Measurements from ENCODE around the gene AKT1S1. TPM values are rescaled to one million over a fixed set of nuclear protein-coding genes. Genes with fewer than 3 reads are reported as not detected.

The AKT1S1 gene
- total and polyA plus RNA-seq, 5 experiments from 2014 or later = 2.6 to 30.4 (median 4.5) TPM

DNA sequence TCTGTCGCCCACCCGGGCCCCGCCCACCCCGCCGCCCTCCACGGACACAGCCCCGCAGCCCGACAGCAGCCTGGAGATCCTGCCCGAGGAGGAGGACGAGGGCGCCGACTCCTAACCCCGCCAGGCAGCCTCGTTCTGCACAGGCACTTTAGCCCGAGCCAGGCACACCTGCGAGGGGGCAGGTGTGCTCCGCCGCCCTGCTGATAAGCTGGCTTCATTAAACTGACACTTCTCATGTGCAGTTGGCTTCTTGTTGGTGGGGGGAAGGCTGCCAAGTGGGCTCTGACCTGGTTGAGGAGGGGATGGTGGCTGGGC lies 11.3 kb upstream of the AKT1S1 start:
- Mint-ChIP-seq H3K36me3 (peaks cover 0 to 25% (median 5%) of the 10 kb centered on the region in 3 donors), H3K4me1 (peaks cover 0 to 9% (median under 1%) of the 10 kb centered on the region in 4 donors), H3K27me3 (no peaks in the 10 kb centered on the region), H3K4me3 (peak overlapping the region in 3 of 10 donors; percentile 11 to 38 (median 37)), H3K27ac (peak overlapping the region in 2 of 10 donors; percentile 20 to 41), H3K9me3 (no peaks in the 10 kb centered on the region)
- POLR2A ChIA-PET = interaction anchor here (2.0 to 2.3 kb wide), 2 partner anchors 11 to 171 kb away, joined by 5 to 7 read pairs; partner anchors contain the start of genes AKT1S1 and TBC1D17
- no peak for ATAC-seq
- DNase-seq = no peak

DNA sequence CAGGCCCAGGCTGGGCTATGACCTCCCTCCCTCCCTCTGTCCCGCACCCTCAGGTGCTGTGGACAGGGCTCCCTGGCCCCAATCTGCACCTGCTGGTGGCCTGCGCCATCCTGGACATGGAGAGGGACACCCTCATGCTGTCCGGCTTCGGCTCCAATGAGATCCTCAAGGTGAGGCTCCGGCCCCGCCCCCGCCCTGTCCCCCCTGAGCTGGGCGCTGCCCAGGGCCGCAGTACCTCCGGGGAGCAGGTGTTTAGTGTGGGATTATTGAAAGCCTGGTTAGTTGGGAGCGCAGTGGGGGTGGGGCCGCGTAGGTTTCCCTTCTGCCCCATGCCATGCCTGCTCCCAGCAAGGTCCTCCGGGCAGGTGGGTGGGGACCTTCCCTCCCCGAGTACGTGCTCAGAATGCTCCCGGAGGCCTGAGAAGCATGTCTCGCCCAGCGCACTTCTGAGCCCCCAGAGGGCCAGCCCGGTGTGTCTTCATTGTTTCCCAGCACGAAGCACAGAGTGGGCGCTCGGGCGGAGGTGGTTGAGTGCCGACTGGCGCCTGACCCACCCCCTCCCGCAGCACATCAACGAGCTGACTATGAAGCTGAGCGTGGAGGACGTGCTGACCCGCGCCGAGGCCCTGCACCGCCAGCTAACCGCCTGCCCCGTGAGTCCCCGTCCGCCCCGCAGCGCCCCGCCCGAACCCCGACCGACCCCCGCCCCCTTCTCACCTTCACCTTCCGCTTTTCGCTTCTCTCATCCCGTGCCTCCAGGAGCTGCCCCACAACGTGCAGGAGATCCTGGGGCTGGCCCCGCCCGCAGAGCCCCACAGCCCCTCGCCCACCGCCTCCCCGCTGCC lies 10.7 kb upstream of the AKT1S1 start:
- Mint-ChIP-seq H3K9me3 (no peaks in the 10 kb centered on the region), H3K27ac (no peak overlapping the region), H3K4me3 (peak overlapping the region in 1 of 10 donors; percentile 37), H3K27me3 (no peaks in the 10 kb centered on the region), H3K36me3 (peaks cover 0 to 30% (median 9%) of the 10 kb centered on the region in 3 donors), H3K4me1 (peaks cover 0 to 9% (median 0%) of the 10 kb centered on the region in 4 donors)
- ATAC-seq = no peak
- POLR2A ChIA-PET = interaction anchor here (0.6 to 2.0 kb wide), 2 partner anchors 8 to 11 kb away, joined by 4 to 7 read pairs; partner anchors contain the start of genes AKT1S1 and TBC1D17
- no peak for DNase-seq

DNA sequence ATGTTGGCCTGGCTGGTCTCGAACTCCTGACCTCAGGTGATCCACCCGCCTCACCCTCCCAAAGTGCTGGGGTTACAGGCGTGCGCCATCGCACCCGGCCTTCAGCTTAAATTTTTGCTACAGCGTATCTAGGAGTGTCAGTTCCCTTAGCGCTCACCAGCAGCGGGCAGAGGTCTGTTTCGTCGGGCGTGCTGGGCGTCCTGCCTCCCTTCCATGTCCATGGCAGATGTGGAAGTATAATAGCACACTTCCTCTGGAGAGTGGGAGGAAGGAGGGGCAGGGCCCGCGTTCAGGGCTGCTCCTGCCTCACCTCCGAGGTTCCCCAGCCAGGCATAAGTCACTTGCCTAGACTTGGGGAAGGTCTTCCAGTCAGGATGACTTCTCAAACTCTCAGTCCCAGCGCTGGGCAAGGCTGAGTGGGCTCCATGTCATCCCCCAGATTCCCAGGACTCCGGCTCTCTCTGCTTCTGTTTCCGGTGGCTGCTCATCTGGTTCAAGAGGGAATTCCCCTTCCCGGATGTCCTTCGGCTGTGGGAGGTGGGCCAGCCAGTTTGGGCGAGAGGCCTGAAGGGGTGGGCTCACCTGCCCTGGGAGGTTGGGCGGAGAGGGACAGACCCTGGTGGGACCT lies 10.0 kb upstream of the AKT1S1 start:
- Mint-ChIP-seq H3K9me3 (no peaks in the 10 kb centered on the region), H3K36me3 (peaks cover 0 to 36% (median 9%) of the 10 kb centered on the region in 3 donors), H3K4me3 (no peak overlapping the region), H3K4me1 (peaks cover 0 to 4% (median 0%) of the 10 kb centered on the region in 4 donors), H3K27ac (no peak overlapping the region), H3K27me3 (no peaks in the 10 kb centered on the region)
- no peak for DNase-seq
- POLR2A ChIA-PET = interaction anchor here (1.0 to 2.0 kb wide), 4 partner anchors 10 to 43 kb away, joined by 3 to 7 read pairs (median 4); partner anchors contain the start of genes AKT1S1, ATF5, NUP62 and TBC1D17
- ATAC-seq = no peak

DNA sequence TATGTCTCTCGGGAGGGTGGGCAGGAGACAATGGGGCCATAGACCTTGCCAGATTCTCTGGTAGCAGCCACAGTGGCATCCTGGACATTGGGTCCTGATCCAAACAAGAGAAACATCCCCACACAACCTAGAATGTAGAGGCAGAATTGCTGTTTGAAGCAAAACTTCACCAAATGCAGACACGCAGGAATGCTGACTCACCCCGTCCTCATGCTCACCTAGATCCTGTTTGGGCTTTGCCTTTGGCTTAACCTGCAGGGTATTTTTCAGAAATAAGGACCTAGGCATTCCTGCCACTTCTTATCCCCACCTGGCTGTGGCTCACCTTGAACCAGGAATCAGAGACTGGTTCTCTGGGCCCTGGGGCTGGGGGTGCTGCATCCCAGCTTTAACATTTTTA lies 7.6 kb upstream of the AKT1S1 start:
- Mint-ChIP-seq H3K27me3 (no peaks in the 10 kb centered on the region), H3K4me1 (peaks cover 0 to 2% (median under 1%) of the 10 kb centered on the region in 4 donors), H3K36me3 (peaks cover 0 to 53% (median 9%) of the 10 kb centered on the region in 3 donors), H3K27ac (no peak overlapping the region), H3K9me3 (no peaks in the 10 kb centered on the region), H3K4me3 (no peak overlapping the region)
- no peak for ATAC-seq
- POLR2A ChIA-PET = no interaction called here
- DNase-seq = no peak

DNA sequence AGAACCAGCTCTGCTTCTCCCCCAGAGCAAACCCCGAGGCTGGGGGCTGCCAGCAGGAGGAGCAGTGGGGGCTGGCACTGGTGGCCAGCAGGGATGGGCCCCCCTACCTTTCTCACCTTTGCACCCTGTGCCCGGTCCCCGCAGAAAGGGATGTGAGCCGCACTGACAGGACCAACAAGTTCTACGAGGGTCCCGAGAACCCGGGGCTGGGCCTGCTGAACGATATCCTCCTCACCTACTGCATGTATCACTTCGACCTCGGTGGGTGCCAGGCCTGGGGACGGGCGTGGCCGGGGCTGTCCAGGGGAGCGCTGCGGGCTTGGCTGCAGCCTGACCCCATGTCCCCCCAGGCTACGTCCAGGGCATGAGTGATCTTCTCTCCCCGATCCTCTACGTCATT lies 7.0 kb upstream of the AKT1S1 start:
- no peaks in the 10 kb centered on the region for H3K27me3 Mint-ChIP-seq
- H3K4me3 Mint-ChIP-seq = no peak overlapping the region
- H3K4me1 Mint-ChIP-seq = peaks cover 1 to 7% (median 3%) of the 10 kb centered on the region in 4 donors
- H3K9me3 Mint-ChIP-seq = no peaks in the 10 kb centered on the region
- H3K36me3 Mint-ChIP-seq = peaks cover 0 to 54% (median 9%) of the 10 kb centered on the region in 3 donors
- ATAC-seq (no peak), DNase-seq (no peak)
- POLR2A ChIA-PET = no interaction called here
- H3K27ac Mint-ChIP-seq = peak overlapping the region in 1 of 10 donors; percentile 84

DNA sequence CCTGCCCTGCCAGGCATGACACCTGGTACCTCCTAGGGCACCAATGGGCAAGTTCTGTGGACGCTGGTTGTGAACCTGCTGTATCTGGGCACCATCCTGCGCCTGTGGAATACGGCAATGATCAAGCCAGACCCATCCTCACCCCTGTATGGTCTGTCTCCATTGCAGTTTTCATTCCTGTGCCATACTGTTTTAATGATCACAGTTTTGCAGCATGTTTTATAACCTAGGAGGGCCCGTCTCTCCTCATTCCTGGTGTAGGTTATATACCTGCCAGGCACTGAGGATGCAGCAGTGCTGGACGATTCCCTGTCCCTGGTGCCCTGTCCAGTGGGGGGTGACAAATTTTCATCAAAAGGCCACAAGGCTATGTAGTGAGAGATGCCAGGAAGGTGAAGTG lies 5.9 kb upstream of the AKT1S1 start:
- no peaks in the 10 kb centered on the region for H3K27me3 Mint-ChIP-seq
- POLR2A ChIA-PET = interaction anchor here (0.6 kb wide), 1 partner anchor 57 kb away, joined by 3 read pairs; no protein-coding TSS in a partner anchor
- H3K4me1 Mint-ChIP-seq = peaks cover 9 to 17% (median 13%) of the 10 kb centered on the region in 4 donors
- H3K36me3 Mint-ChIP-seq = peaks cover 0 to 56% (median 9%) of the 10 kb centered on the region in 3 donors
- no peaks in the 10 kb centered on the region for H3K9me3 Mint-ChIP-seq
- no peak for ATAC-seq
- H3K27ac Mint-ChIP-seq = peak overlapping the region in 1 of 10 donors; percentile 5
- H3K4me3 Mint-ChIP-seq = no peak overlapping the region
- DNase-seq = no peak

DNA sequence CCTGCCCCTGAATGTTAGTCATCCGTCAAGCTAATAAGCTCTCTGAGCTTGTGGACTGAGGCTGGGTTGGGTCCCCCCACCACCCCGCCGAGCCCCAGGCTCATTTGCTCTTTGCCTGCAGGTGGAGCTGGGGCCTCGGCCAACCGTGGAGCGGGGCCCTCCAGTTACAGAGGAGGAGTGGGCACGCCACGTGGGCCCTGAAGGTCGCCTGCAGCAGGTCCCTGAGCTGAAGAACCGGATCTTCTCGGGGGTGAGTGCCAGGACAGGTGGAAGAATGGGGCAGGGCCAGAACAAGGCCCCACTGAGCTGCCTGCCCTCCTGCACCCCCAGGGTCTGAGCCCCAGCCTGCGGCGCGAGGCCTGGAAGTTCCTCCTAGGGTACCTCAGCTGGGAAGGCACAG lies 5.5 kb upstream of the AKT1S1 start:
- no peaks in the 10 kb centered on the region for H3K27me3 Mint-ChIP-seq
- H3K4me1 Mint-ChIP-seq = peaks cover 12 to 19% (median 16%) of the 10 kb centered on the region in 4 donors
- no peak overlapping the region for H3K27ac Mint-ChIP-seq
- no peak for ATAC-seq
- H3K4me3 Mint-ChIP-seq = no peak overlapping the region
- DNase-seq = no peak
- H3K36me3 Mint-ChIP-seq = peaks cover 0 to 57% (median 9%) of the 10 kb centered on the region in 3 donors
- POLR2A ChIA-PET = interaction anchor here (0.6 kb wide), 1 partner anchor 57 kb away, joined by 3 read pairs; no protein-coding TSS in a partner anchor
- no peaks in the 10 kb centered on the region for H3K9me3 Mint-ChIP-seq

DNA sequence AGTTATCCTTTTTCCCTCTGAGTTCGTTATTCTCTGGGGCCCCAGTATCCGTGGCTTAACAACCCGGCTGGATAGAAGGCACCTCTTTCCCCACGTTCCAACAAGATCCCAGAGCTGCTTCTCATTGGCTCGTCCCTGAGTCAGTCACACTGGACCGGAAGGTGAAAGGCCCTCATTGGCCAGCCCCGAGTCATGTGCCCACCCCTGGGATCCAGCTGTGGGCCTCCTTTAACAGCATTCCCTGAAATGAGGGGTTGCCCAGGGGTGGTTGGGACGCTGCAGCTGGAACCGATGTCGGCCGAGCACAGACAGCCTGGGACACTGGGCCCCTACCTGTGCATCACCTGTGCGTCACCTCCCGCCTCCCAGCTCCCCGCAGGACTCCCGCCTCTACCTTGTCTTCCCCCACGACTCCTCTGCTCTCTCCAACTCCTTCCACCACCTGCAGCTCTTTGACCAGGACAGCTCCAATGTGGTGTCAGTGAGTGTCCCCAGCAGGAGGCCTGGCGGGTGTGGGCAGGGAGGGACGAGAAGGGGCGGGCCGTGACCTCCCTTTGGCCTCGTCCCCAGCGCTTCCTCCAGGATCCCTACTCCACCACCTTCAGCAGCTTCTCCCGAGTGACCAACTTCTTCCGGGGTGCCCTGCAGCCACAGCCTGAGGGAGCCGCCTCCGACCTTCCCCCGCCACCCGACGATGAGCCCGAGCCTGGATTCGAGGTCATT lies 4.7 kb upstream of the AKT1S1 start:
- DNase-seq (no peak), ATAC-seq (no peak)
- Mint-ChIP-seq H3K4me3 (no peak overlapping the region), H3K9me3 (no peaks in the 10 kb centered on the region), H3K36me3 (peaks cover 0 to 57% (median 9%) of the 10 kb centered on the region in 3 donors), H3K4me1 (peaks cover 12 to 19% (median 16%) of the 10 kb centered on the region in 4 donors), H3K27me3 (no peaks in the 10 kb centered on the region), H3K27ac (no peak overlapping the region)
- POLR2A ChIA-PET = interaction anchor here (0.7 kb wide), 1 partner anchor 48 kb away, joined by 3 read pairs; the partner anchor contains the start of genes ATF5 and NUP62

DNA sequence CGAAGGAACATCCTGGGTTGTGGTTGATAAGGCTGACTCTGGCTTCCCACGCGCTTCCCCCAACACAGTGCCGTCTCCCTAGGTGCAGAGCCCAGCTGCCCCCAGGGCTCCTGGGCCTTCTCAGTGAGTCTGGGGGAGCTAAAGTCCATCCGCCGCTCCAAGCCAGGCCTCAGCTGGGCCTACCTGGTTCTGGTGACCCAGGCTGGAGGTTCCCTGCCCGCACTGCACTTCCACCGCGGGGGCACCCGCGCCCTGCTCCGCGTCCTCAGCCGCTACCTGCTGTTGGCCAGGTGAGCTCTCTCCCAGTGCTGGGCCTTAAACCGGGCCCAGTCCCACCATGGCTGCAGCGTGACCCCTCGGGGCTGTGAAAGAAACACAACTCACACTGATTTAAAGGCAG lies 4.0 kb upstream of the AKT1S1 start:
- Mint-ChIP-seq H3K4me3 (no peak overlapping the region), H3K27ac (peak overlapping the region in 1 of 10 donors; percentile 43), H3K36me3 (peaks cover 0 to 57% (median 9%) of the 10 kb centered on the region in 3 donors), H3K27me3 (no peaks in the 10 kb centered on the region), H3K4me1 (peaks cover 12 to 19% (median 16%) of the 10 kb centered on the region in 4 donors), H3K9me3 (no peaks in the 10 kb centered on the region)
- no peak for ATAC-seq
- POLR2A ChIA-PET = no interaction called here
- DNase-seq = no peak

DNA sequence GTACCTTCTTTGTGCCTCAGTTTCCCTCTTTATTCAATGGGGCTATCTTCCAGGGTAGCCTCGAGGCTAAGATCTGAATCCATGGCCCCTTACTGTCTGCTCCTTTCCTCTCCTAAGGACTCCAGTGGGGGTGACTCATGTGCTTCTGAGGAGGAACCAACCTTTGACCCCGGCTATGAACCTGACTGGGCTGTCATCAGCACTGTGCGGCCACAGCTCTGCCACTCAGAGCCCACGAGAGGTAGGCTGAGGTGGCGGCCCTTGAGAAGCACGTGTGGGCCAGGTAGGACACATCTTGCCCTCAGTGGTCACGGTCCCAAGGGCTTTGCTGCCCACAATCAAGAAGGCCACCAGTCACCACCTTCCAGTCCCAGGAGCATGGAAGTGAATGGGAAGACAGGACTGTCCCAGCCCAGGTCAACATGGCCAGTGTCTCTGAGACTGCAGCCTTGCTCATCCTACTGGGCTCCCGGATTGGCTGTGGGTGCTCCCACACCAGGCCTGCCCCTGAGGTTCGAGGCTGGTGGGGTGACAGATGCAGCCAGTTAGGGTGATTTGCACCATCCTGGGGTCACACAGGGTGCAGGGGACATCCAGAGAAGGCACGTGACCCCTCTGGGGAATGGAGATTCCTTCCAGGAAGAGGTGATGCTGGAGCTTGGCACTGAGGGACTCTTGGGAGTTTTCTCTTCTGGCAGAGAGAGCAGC lies 3.2 kb upstream of the AKT1S1 start:
- H3K4me1 Mint-ChIP-seq = peaks cover 15 to 26% (median 20%) of the 10 kb centered on the region in 4 donors
- no peaks in the 10 kb centered on the region for H3K27me3 Mint-ChIP-seq
- POLR2A ChIA-PET = interaction anchor here (1.2 kb wide), 1 partner anchor 162 kb away, joined by 4 read pairs; no protein-coding TSS in a partner anchor
- H3K9me3 Mint-ChIP-seq = no peaks in the 10 kb centered on the region
- peak overlapping the region in 1 of 10 donors; percentile 14 for H3K4me3 Mint-ChIP-seq
- DNase-seq = no peak
- peaks cover 0 to 49% (median 9%) of the 10 kb centered on the region in 3 donors for H3K36me3 Mint-ChIP-seq
- no peak for ATAC-seq
- no peak overlapping the region for H3K27ac Mint-ChIP-seq

DNA sequence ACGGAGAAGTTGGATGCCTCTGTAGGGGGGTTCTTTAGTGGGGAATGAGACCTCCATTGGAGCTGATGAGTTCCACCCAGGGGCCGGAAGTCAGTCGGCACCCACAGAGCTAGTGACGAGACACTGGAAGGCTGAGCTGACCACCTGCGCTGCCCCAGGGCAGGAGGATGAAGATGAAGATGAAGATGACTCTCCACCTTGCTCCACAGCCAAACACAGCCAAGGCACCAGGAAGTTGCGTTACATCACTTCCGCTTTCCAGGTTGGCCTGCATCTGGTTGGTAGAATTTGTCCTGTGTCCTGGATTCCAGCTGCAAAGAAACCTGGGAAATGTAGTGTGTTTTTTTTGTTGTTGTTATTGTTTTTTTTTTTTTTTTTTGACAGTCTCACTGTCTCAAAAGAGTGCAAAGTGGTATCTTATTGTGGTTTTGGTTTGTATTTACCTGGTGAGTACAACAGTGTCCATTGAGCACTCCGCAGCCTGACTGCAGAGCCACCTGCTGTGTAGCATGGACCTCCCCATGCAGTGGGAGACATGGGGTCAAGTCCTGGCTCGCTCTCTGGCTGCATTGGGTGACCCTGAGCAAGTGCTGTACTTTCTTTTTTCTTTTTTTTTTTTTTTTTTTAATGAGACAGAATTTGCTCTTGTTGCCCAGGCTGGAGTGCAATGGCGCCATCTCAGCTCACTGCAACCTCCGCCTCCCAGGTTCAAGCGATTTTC lies 2.2 kb upstream of the AKT1S1 start:
- Mint-ChIP-seq H3K4me1 (peaks cover 15 to 31% (median 21%) of the 10 kb centered on the region in 4 donors), H3K36me3 (peaks cover 0 to 41% (median 6%) of the 10 kb centered on the region in 3 donors), H3K27ac (peak overlapping the region in 3 of 10 donors; percentile 48 to 73 (median 50)), H3K4me3 (peak overlapping the region in 2 of 10 donors; percentile 7 to 44), H3K27me3 (no peaks in the 10 kb centered on the region), H3K9me3 (no peaks in the 10 kb centered on the region)
- ATAC-seq = no peak
- no peak for DNase-seq
- POLR2A ChIA-PET = interaction anchor here (0.6 to 1.2 kb wide), 6 partner anchors 8 to 161 kb away, joined by 3 to 4 read pairs (median 4); partner anchors contain the start of genes PNKP and PTOV1

Measured in naive thymus-derived CD8-positive, alpha-beta T cell (primary cell).